Measurements from ENCODE around the gene HOXB7. TPM values are rescaled to one million over a fixed set of nuclear protein-coding genes. Genes with fewer than 3 reads are reported as not detected.

Gene HOXB7
- total RNA-seq, 1 experiment from 2014 or later, result not detected

DNA sequence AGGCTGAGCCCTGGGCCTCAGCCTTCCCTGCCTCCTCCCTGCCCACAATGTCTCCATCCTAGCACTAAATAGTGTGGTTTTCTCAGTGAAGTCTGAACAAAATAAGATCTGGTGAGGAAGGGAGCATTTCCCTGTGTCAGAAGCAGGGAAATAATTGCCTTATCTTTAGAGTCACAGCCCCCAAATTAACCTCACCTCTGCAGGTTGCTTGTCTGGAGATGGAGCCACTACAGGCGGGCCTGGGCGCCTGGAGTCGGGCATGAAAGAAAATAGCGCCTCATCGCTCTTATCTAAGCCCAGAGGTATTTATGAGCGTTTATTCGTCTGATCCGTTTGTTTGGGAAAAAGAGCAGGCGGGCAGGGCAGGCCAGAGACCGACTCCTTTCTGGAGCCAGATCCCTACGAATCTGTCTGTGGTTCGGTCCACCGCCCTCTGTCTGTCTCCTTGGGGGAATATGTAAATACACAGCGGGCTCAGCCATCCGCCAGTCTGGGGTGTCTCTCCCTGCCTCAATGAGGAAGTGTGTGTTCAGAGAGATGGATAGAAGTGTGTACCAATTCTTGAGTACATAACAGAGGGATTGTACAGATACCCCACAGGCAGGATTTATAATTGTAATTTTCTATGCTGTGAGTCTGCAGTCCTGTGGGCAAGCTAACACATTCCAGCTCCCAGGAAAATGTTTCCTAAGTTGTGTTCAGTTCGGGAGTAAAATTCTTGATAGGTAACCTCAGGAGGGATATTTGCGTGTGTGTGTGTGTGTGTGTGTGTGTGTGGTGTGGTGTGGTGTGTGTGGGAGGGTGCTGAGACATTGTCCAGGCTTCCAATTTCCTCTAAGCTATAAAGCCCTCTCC, 10.3 kb downstream of the HOXB7 start:
- H3K79me2 ChIP-seq (ENCODE audit: insufficient read depth, low read length), result no peaks in the 10 kb centered on the region
- TF ChIP-seq, protein P1, sequence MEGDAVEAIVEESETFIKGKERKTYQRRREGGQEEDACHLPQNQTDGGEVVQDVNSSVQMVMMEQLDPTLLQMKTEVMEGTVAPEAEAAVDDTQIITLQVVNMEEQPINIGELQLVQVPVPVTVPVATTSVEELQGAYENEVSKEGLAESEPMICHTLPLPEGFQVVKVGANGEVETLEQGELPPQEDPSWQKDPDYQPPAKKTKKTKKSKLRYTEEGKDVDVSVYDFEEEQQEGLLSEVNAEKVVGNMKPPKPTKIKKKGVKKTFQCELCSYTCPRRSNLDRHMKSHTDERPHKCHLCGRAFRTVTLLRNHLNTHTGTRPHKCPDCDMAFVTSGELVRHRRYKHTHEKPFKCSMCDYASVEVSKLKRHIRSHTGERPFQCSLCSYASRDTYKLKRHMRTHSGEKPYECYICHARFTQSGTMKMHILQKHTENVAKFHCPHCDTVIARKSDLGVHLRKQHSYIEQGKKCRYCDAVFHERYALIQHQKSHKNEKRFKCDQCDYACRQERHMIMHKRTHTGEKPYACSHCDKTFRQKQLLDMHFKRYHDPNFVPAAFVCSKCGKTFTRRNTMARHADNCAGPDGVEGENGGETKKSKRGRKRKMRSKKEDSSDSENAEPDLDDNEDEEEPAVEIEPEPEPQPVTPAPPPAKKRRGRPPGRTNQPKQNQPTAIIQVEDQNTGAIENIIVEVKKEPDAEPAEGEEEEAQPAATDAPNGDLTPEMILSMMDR (conservative IDR thresholded peaks at IDR 0.05), result no peak
- H3K9ac ChIP-seq (ENCODE audit: extremely low read depth, insufficient read length, low read length), result no peak overlapping the region
- H3K9me3 Mint-ChIP-seq, result peaks cover 0 to 20% of the 10 kb centered on the region in 2 experiments; a peak in 4 of 5 replicates
- H3K27ac ChIP-seq (ENCODE audit: insufficient read length, low read depth, low read length), result no peak overlapping the region
- no peak overlapping the region for H3K4ac ChIP-seq (ENCODE audit: low read depth, low read length)
- no peak overlapping the region for H2AFZ ChIP-seq (ENCODE audit: low read length)
- no peak overlapping the region for H3K4me2 ChIP-seq (ENCODE audit: insufficient read depth, insufficient read length, low read length)
- H2BK15ac ChIP-seq (ENCODE audit: low read depth, low read length), result no peak overlapping the region
- H4K5ac ChIP-seq (ENCODE audit: insufficient read length, low read depth, low read length), result no peak overlapping the region
- no peaks in the 10 kb centered on the region for H3K36me3 Mint-ChIP-seq (ENCODE audit: insufficient read depth in 1 of 3, low read depth in 3 of 3)
- no peak overlapping the region for H2AK5ac ChIP-seq (ENCODE audit: insufficient read length, low read length)
- H3K23ac ChIP-seq (ENCODE audit: insufficient read length, low read depth, low read length), result no peak overlapping the region
- WGBS (ENCODE audit: extremely low coverage, insufficient read length, low lambda C conversion rate), result no CpG with 5 or more reads among the region's 17 CpGs
- H3K9me3 ChIP-seq (ENCODE audit: control insufficient read depth, low read depth, low read length), result no peaks in the 10 kb centered on the region
- no peak overlapping the region for H2BK5ac ChIP-seq (ENCODE audit: insufficient read length, low read length)
- H3K18ac ChIP-seq (ENCODE audit: insufficient read length, low read depth, low read length), result no peak overlapping the region
- peaks cover 8 to 23% of the 10 kb centered on the region in 2 experiments; a peak in 3 of 4 replicates for H3K4me1 Mint-ChIP-seq
- no peaks in the 10 kb centered on the region for H3K23me2 ChIP-seq (ENCODE audit: insufficient read length, low read depth, low read length, poor library complexity, severe bottlenecking)
- no peak overlapping the region for H4K8ac ChIP-seq (replicated peaks; ENCODE audit: insufficient read length, low read depth, low read length)
- H2BK120ac ChIP-seq (ENCODE audit: low read depth, low read length, poor library complexity, severe bottlenecking), result no peak overlapping the region
- H3K79me1 ChIP-seq (ENCODE audit: insufficient read depth, low read depth, low read length, poor library complexity, severe bottlenecking), result no peaks in the 10 kb centered on the region
- no peak overlapping the region for H2BK20ac ChIP-seq (ENCODE audit: low read depth, low read length, poor library complexity, severe bottlenecking)
- peaks cover 100% of the 10 kb centered on the region for H3K27me3 ChIP-seq (ENCODE audit: insufficient read depth, low read length)
- H3K27ac Mint-ChIP-seq, result no peak overlapping the region
- H4K20me1 ChIP-seq (ENCODE audit: control insufficient read depth, insufficient read depth, insufficient read length), result no peaks in the 10 kb centered on the region
- no peak overlapping the region for H2BK12ac ChIP-seq (ENCODE audit: insufficient read length, low read depth, low read length)
- no peak for DNase-seq
- H3K4me3 Mint-ChIP-seq, result no peak overlapping the region
- H3K56ac ChIP-seq (ENCODE audit: insufficient read length, low read depth, low read length), result no peak overlapping the region
- no peak overlapping the region for H4K91ac ChIP-seq (ENCODE audit: insufficient read length, low read depth, low read length)
- H3T11ph ChIP-seq (ENCODE audit: low read length), result no peak overlapping the region
- no peaks in the 10 kb centered on the region for H3K4me1 ChIP-seq (ENCODE audit: insufficient read depth, low read length)
- peaks cover 100% of the 10 kb centered on the region for H3K27me3 Mint-ChIP-seq (ENCODE audit: low read depth)
- H3K14ac ChIP-seq (ENCODE audit: insufficient read depth, low read length), result no peak overlapping the region

All from H9 (cell line).